Fibroblast of upper back skin (primary cell): Measurements from ENCODE around the gene NDUFA6.
"Not testable (repeated sequence)": the region's sequence is repeated elsewhere in the genome, so short reads cannot be mapped to it uniquely, and the experiment has no call there.

Experiments
- DNase-seq: peaks from one replicate; pipeline ENCODE4 v3.0.0-alpha.2; 2013

Gene NDUFA6

GRCh38 chr22:42111798-42112197 is 21.2 kb upstream of the NDUFA6 start:
- DNase-seq: no peak

- DNase-seq: no peak
Measured at GRCh38 chr22:42108848-42109247, 18.3 kb upstream of the NDUFA6 start.

- DNase-seq: not testable (repeated sequence)
Measured at GRCh38 chr22:42104332-42104860, 13.8 kb upstream of the NDUFA6 start.

GRCh38 chr22:42101199-42101598 is 10.6 kb upstream of the NDUFA6 start:
- DNase-seq: no peak

- DNase-seq: no peak
Measured at GRCh38 chr22:42091455-42091782, 847 bp upstream of the NDUFA6 start.

- DNase-seq: no peak
Measured at GRCh38 chr22:42086051-42086450, 4.5 kb downstream of the NDUFA6 start.

GRCh38 chr22:42084874-42085273 is 5.7 kb downstream of the NDUFA6 start:
- no peak for DNase-seq

- no peak for DNase-seq
Measured at GRCh38 chr22:42083119-42083518, 7.5 kb downstream of the NDUFA6 start.

GRCh38 chr22:42080287-42080686 is 10.3 kb downstream of the NDUFA6 start:
- peak; percentile 32 for DNase-seq

GRCh38 chr22:42079319-42080251 is 11.0 kb downstream of the NDUFA6 start, which contains the start of gene SMDT1:
Gene SMDT1, plus strand, starts transcription at chr22:42079700. Its CDS starts 69 bp downstream, at chr22:42079769.
- DNase-seq: peak; percentile 99

GRCh38 chr22:42078469-42079318 is 11.9 kb downstream of the NDUFA6 start:
- no peak for DNase-seq

- DNase-seq: no peak
Measured at GRCh38 chr22:42077486-42078125, 13.0 kb downstream of the NDUFA6 start.

- no peak for DNase-seq
Measured at GRCh38 chr22:42076764-42077485, 13.6 kb downstream of the NDUFA6 start.

GRCh38 chr22:42074846-42075676 is 15.5 kb downstream of the NDUFA6 start:
- no peak for DNase-seq

- DNase-seq: peak; percentile 54
Measured at GRCh38 chr22:42074132-42074811, 16.3 kb downstream of the NDUFA6 start, which contains the start of gene PHETA2. Gene PHETA2, plus strand, starts transcription at chr22:42074248. Its CDS starts 3,046 bp downstream, at chr22:42077294.

- no peak for DNase-seq
Measured at GRCh38 chr22:42073621-42074041, 16.9 kb downstream of the NDUFA6 start.

- no peak for DNase-seq
Measured at GRCh38 chr22:42072606-42073330, 17.8 kb downstream of the NDUFA6 start.

GRCh38 chr22:42071508-42071907 is 19.1 kb downstream of the NDUFA6 start:
- DNase-seq: not testable (repeated sequence)

GRCh38 chr22:42070517-42071422 is 19.8 kb downstream of the NDUFA6 start, which contains the start of gene NAGA:
Gene NAGA, minus strand, starts transcription at chr22:42070812. Its CDS starts 515 bp downstream, at chr22:42070297.
- DNase-seq: peak; percentile 94
